Hematopoietic multipotent progenitor cell treated with erythropoietin and hydrocortisone succinate and interleukin-3 and kit ligand, for 8 days (in vitro differentiated cells): ENCODE data around the gene CCDC182.
A peak's percentile ranks its signal among the peaks of the same experiment; 100 is the strongest.

Source experiments
- DNase-seq: peaks from one replicate; pipeline ENCODE4 v3.0.0-alpha.2; 2015

The CCDC182 gene

GRCh38 chr17:57745242-57745641, at the start of gene CCDC182:
Gene CCDC182 (minus strand): TSS chr17:57745299. CDS start chr17:57745272, 27 bp downstream.
- no peak for DNase-seq

DNA sequence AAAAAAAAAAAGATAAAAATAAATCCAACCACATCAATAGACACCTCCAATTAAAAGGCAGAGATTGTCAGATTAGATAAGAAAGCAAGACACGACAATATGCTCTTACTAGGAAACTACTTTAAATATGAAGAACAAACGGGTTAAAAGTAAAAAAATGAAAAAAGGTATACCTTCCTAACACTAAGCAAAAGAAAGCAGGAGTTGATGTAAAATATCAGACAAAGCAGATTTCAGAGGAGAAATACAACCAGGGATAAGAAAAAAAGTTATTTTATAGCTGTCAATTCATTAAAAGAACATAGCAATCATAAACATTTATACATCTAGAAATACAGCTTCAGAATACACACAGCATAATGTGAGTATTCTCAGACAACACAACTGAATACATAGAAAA, 49.7 kb upstream of the CCDC182 start:
- no peak for DNase-seq

- DNase-seq, result no peak
These were observed 43.6 kb upstream of the CCDC182 start for GRCh38 chr17:57788725-57789124.

- no peak for DNase-seq
These were observed 39.9 kb upstream of the CCDC182 start for GRCh38 chr17:57785022-57785421.

GRCh38 chr17:57784226-57784895, 39.3 kb upstream of the CCDC182 start:
- no peak for DNase-seq

GRCh38 chr17:57783338-57783742, 38.2 kb upstream of the CCDC182 start:
- DNase-seq, result peak; percentile 54

DNA sequence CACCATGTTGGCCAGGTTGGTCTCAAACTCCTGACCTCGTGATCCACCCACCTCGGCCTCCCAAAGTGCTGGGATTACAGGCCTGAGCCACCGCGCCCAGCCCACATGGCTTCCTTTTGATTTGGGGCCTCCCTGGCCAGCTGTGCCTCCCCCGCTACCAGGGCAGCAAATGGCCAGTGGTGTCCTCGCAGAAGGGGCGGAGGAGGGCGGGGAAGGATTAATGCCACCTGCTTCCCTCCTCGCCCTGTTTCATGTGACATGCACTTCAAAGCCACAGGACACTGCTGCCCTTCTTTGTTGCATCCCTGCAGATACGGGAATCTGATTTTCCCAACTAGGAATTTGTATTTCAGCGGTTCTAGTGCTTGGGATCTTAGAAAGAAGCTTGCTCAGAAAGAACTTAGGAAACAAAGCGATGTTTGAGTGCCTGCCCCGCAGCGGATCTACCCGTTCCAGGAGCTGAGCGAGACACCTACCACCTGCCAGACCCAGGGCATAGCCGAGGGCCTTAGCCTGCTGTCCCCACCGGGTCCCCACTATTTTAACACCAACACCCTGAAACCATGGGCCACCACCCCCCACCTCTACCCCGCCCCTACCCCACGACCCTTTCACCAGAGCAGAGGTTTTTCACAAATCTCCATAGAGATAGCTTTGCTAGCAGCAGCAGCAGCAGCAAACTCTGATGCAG, 37.7 kb upstream of the CCDC182 start:
- no peak for DNase-seq

DNA sequence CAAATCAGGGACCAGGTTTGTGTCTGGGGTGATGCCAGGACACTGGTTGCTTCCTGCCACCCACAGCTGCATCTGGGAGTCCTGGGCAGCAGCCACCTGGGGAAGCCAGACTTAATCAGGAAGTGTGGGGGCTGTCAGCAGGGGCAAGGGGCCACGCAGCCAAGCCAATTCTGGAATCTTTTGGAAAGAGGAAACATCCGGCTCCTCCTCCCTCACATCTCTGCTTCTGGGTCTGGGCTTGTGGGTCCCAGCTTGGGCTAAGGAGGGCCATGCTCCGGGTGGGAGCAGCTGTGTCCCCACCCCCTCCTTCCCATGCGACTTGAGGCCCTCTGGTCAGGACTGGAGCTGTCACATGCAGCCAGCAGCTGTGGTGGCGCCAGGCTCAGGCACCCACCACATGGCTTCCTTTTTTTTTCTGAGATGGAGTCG, 37.0 kb upstream of the CCDC182 start:
- DNase-seq, result no peak

DNA sequence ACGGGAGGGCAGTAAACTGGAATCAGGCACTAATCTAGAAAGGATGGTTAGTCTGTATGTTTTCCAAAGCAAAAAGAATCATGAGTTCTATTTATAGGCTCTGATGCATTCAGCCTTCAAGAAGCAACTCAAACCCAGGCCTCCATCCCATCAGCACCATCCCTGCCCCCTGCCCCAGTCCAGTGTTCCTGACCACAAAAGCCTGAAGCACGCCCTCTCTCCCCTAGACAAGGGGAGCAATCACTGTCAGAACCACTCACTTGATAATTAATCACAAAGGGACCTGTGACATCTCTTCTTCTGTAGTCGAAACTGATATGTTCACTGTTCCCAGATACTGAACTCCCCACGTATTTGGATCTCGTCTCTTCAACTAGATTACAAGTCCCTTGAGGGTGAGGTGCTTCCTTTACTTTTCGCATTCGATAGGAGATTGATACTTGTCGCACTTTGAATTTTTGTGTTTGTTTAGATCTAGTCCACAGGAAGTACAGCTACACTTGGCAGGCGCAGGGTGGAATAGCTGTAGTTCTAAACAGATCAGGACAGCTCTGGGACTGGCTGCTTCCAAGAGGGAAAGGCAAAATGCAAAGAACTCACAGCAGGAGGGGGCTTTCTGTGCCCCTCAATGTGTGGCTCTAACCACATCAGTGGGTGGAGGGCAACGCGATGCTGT, 36.4 kb upstream of the CCDC182 start:
- DNase-seq, result no peak

- DNase-seq, result no peak
These were observed 34.6 kb upstream of the CCDC182 start for GRCh38 chr17:57779706-57780105.

DNA sequence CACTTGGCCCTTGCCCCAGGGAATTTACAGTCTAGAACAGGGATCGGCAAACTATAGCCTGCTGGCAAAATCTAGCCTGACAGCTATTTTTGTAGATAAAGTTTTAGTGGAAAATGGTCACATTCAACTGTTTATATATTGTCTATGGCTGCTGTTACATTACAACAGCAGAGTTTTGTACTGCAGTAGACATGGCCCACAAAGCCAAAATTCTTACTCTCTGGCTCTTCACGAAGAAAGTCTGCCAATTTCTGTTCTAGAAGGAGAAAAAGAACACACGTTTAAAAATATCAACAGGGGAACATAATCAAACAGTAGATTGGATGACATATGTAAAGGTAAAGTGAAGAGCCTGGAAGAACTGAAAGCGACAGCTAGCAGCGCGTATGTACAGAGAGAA, 33.2 kb upstream of the CCDC182 start:
- no peak for DNase-seq

- DNase-seq, result no peak
These were observed 31.3 kb upstream of the CCDC182 start for GRCh38 chr17:57776366-57776765.

- no peak for DNase-seq
These were observed 29.8 kb upstream of the CCDC182 start for GRCh38 chr17:57774872-57775271.

GRCh38 chr17:57773557-57773956, 28.5 kb upstream of the CCDC182 start:
- no peak for DNase-seq

DNA sequence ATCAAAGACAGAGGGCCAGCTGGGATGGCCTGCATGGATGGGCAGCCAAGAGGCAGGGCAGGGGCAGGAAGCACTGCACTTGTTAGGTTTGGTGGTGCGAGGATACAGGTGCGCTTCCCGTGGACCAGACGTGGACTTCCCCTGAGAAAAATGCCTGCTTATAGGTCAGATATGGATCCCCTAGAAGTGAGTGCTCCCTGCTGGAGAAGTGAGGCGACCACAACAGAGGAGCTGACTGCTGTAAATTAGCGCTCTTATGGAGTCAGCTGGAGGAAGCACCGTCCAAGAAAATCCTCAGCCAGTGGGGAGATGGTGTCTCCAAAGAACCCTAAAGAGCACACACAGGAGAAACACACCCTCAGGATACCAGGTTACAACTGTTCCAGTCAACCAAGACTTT, 27.7 kb upstream of the CCDC182 start:
- DNase-seq, result no peak

- no peak for DNase-seq
These were observed 22.5 kb upstream of the CCDC182 start for GRCh38 chr17:57767561-57767960.

DNA sequence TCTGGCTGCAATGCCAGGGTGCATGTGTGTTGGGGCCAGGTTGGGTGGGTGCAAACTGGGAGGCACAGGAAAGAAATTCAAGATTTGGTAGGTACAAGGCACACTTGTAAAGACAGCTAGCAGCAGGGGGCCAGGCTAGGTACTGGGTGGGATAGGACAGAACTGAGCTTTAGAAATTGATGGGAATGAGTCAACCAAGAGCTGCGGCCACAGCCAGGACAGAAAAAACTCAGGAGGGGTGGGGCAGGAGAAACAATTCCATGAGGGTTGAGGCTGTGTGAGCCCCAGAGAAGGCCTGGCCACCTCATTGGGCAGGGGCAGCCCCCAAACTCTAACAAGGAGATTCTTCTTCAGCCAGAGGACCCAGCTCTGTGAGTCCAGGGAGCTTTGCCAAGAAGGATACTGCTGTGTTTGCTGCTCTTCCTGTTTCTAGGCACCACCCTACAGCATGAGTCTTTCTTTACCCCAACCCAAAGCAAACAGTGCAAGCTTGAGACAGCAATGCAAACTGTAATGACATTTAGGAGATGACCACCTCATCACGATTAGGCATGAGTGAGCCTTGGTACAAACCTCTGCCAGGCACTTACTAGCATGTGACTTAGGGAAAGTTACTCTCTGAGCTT, 21.3 kb upstream of the CCDC182 start:
- no peak for DNase-seq

DNA sequence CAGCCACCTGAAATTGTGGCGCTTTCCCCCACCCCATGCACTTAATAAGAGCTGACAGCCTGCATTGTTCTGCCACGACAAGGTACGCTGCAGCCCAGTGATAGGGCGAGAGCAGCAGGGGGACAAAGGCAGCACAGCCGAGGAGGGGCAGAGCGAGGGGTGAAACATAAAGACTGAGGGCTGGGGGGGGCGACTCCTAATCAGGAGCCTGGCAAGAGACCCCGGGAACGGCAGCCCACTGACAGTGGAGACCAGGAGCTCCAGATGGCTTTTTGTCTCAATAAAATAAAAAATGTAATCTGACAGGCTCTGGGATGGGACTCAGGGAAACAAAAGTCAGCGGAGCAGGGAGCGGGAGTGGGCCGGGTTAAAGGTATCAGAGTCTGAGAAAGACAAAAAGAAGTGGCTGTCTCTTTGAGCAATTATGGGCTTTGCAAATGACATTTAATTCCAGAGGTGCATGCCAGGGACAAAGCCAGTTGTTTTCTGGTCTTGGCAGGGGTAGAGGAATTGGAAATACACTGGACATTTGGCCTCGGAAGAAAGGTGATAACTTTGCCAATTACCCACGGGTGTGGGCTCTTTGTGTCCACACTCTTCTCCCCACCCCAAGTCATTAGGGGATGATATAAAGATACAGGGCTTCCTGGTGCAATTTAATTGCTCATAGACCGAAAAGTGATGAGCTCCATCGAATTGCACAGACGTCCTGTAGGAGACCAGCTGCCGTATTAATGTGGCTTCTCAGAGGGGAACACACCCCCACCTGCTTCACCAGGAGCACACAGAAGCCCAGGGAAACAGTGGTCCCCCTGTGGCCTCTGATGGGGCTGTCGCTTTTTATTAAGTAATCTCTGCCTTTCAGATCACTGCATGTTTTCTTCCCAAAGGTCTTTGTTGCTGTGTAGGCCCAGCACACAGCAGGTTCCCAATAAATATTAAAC, 17.6 kb upstream of the CCDC182 start:
- DNase-seq, result no peak

DNA sequence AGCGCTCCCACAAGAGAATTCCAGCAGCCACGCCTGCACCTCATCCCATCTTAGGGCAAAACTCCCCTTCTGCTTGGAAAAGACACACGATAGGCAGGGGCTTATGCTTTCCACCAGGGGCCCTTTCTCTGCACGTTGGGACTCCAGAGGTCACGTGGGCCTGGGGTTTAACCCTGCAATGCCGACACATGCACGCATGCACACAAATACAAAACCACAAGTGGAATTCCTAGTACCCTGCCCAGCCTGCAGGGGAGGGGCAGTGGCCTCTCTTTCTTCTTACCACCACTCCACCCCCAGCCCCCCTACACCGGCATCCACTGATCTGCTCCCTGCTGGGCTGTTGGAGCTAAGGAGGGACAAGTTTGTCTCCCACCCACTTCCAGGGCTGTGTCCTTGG, 16.8 kb upstream of the CCDC182 start:
- DNase-seq, result no peak

GRCh38 chr17:57760046-57760445, 14.9 kb upstream of the CCDC182 start:
- DNase-seq, result no peak

- no peak for DNase-seq
These were observed 13.6 kb upstream of the CCDC182 start for GRCh38 chr17:57758654-57759053.

DNA sequence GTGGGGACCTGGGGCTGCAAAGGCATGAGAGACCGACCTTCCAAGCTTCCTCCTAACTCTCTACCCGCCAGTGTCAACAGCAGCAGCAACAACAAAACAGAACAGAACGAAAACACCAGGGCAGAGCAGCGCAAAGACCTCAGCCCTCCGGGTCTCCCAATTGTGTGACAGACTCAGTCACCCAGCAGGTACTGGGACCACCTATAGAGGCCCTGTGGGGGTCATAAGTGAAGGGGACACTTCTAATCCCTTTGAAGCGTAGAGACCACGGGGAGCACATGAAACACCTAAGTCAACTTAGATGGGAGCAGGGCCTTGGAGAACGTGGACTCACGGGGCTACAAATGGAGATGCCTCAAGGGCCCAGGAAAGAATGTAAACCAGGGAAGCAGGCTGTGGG, 12.6 kb upstream of the CCDC182 start:
- DNase-seq, result no peak

DNA sequence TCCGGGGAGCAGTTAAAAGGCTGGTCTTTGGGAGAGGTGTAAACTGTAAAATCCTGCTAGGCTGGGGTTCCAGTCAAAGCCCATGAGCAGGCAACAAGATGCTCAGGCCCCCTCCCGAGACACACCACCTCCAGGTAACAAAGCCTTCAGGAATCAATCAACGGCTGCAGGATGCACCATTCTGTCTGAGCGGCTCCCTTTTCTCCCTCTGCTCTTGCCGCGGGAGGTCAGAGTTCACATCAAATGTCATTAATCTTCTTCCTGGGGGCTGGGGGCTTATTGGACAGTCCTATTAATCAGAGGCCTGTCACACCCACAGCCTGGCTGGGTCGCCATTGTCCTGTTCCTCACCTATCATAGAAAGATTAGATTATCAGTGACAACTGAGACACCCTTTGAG, 11.9 kb upstream of the CCDC182 start:
- no peak for DNase-seq
